Heart left ventricle (tissue), 16 donors: ENCODE results near the gene FAM98C. TPM values are rescaled to one million over a fixed set of nuclear protein-coding genes. Genes with fewer than 3 reads are reported as not detected.

Experiments used
- ATAC-seq, 4 donors: fragments of 200-7000 bp; cut with Tn5 transposase; one replicate each; pipeline ENCODE4 v1.9.1; 2020 to 2022; ENCODE audit warnings: moderate library complexity in 4 of 4, mild to moderate bottlenecking in 3 of 4, moderate number of reproducible peaks in 1 of 4
- DNase-seq, 5 donors: peaks; one replicate each; pipeline ENCODE4 v3.0.0-alpha.2; 2020
- H3K27ac ChIP-seq, 12 donors: fragments of 200-600 bp; sonication (generic) in 4 of 12; one replicate each; pipeline versions ENCODE4 v1.5.0 to v1.8.0; 2016 to 2022; ENCODE audit warnings: mild to moderate bottlenecking in 2 of 12
- H3K27me3 ChIP-seq, 9 donors: fragments of 200-600 bp; sonication (generic) in 2 of 9; one replicate each; pipeline versions ENCODE4 v1.5.1 to v1.8.0; 2016 to 2022; ENCODE audit warnings: mild to moderate bottlenecking in 3 of 9
- H3K36me3 ChIP-seq, 9 donors: fragments of 200-600 bp; sonication (generic) in 2 of 9; one replicate each; pipeline versions ENCODE4 v1.5.0 to v1.8.0; 2018 to 2022; ENCODE audit warnings: mild to moderate bottlenecking in 2 of 9
- H3K4me1 ChIP-seq, 12 donors: fragments of 200-600 bp; sonication (generic) in 4 of 12; one replicate each; pipeline versions ENCODE4 v1.5.0 to v1.8.0; 2016 to 2022; ENCODE audit warnings: mild to moderate bottlenecking in 3 of 12
- H3K4me3 ChIP-seq, 12 donors: fragments of 200-600 bp; sonication (generic) in 4 of 12; one replicate each; pipeline versions ENCODE4 v1.5.0 to v1.8.0; 2017 to 2022; ENCODE audit warnings: mild to moderate bottlenecking in 9 of 12, moderate library complexity in 4 of 12
- H3K9me3 ChIP-seq, 12 donors: fragments of 200-600 bp; sonication (generic) in 4 of 12; one replicate each; pipeline versions ENCODE4 v1.5.0 to v1.8.0; 2016 to 2022; ENCODE audit warnings: mild to moderate bottlenecking in 1 of 12
- CTCF ChIP-seq, 12 donors: fragments of 200-600 bp; sonication (generic) in 4 of 12; IDR thresholded peaks; one replicate each; pipeline versions ENCODE4 v1.5.0 to v1.8.0; 2018 to 2022; ENCODE audit warnings: antibody characterized with exemption in 12 of 12, mild to moderate bottlenecking in 5 of 12
- POLR2A ChIP-seq, 2 donors: fragments of 450-650 bp; IDR thresholded peaks; one replicate each; pipeline ENCODE4 v1.6.1; 2017; ENCODE audit warnings: antibody characterized with exemption in 2 of 2, mild to moderate bottlenecking in 2 of 2, moderate library complexity in 2 of 2
- WGBS, 4 donors: extraction: QIAGEN DNeasy Blood & Tissue Kit in 2 of 4; methylation state at CpG; one replicate each; pipeline versions ENCODE4 v1.1.5 to v1.1.7; 2013 to 2018; 5-methylcytosine and 5-hydroxymethylcytosine counted together
- intact Hi-C, 10 donors: fragments of 100-400 bp; cut with DNase I; formaldehyde crosslinking; loops; one replicate each; pipeline versions ENCODE4 v1.11.1 to v1.14.2; 2022
- polyA plus RNA-seq, 2 donors: library from polyadenylated mRNA; stranded (reverse); fragments of 200-250 nt; gene quantifications; one replicate each; pipeline ENCODE4 v1.2.3, GENCODE V29; 2013
- total RNA-seq, 9 donors: library from RNA; depleted of rRNA in 2 of 9; stranded (reverse); fragments of >200 nt in 2 of 9; fragmentation: NEBNext Ultra II Directional in 3 of 9; extraction: Animal tissue kit (Norgen Biotek cat#: 25700) in 3 of 9; gene quantifications; one replicate each; pipeline versions ENCODE4 v1.1.0 to v1.2.4, GENCODE V29; 2016 to 2023
- donor health status: ischemic (EF 13 %, LVEDD 7.1; RV severe dilation, severe dysfunction).
- donor health status: healthy with polysubstance abuse.
- donor health status: DM: no; HTN: yes; CAD: no.
- donor health status: DM: no; HTN: no; CAD: no.
- donor health status: ischemic (EF 25% LVEDD 6.9; RV normal size, moderate dysfunction).
- donor health status: ischemic (EF 25% LVEDD 5.7; RV mildly dilated, moderate dysfunction).
- donor health status: healthy.
- donor health status: DM: yes; HTN: yes; CAD: no.
- donor health status: ischemic (EF 35%, LVEDD 5.7; RV mildly dilated, moderate dysfunction).
- donor health status: nonischemic (EF 11% LVEDD 7.7; RV severe dilation, severe dysfunction).
- donor health status: DM: yes; HTN: yes; CAD: no.
- donor health status: PGD.
- donor health status: ischemic (EF 29% LVEDD 5.4; RV normal size, mild dysfunction).
- donor health status: nonischemic (EF 23%, LVEDD 6.1; RV moderate dilation, normal function).

The FAM98C gene
- total and polyA plus RNA-seq, 11 donors, result 9.3 to 15.8 (median 11.8) TPM

- TF ChIP-seq POLR2A (IDR thresholded peaks at IDR 0.05), result no peak
- TF ChIP-seq CTCF (IDR thresholded peaks at IDR 0.05), result no peak
- Histone ChIP-seq H3K4me3 (no peak overlapping the region), H3K4me1 (peaks cover 7 to 29% (median 22%) of the 10 kb centered on the region in 12 donors), H3K9me3 (no peaks in the 10 kb centered on the region), H3K27ac (peak overlapping the region in 2 of 12 donors; percentile 3 to 96), H3K36me3 (peaks cover 11 to 58% (median 52%) of the 10 kb centered on the region in 9 donors), H3K27me3 (no peaks in the 10 kb centered on the region)
- WGBS, 4 donors, result 97 to 99% (median 98%) methylated on average over 4 of the region's 4 CpGs
- DNase-seq (no peak), ATAC-seq (no peak)
- intact Hi-C loops, result loop anchor here in 1 of 10 donors (5.0 kb wide), 1 partner anchor 40 kb away; the partner anchor contains the start of gene CATSPERG
These were observed 25.8 kb upstream of the FAM98C start for GRCh38 chr19:38377052-38377451.

DNA sequence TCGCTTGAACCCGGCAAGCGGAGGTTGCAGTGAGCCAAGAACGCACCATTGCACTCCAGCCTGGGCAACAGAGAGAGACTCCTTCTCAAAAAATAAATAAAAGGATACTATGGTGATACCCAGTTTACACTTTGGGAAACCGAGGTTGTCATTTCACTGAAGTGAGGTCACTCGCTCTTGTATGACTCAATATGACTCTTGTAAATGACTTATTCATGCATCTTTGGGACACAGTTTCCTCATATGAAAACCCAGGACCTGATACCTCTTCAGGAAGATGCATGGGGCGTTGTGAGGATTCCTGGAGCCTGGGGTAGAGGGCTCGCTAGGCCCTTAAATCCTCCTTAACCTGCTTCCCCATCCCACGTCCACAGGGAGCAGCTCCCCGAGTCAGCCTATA is 24.0 kb upstream of the FAM98C start:
- no peak for TF ChIP-seq CTCF (IDR thresholded peaks at IDR 0.05)
- TF ChIP-seq POLR2A (IDR thresholded peaks at IDR 0.05), result no peak

DNA sequence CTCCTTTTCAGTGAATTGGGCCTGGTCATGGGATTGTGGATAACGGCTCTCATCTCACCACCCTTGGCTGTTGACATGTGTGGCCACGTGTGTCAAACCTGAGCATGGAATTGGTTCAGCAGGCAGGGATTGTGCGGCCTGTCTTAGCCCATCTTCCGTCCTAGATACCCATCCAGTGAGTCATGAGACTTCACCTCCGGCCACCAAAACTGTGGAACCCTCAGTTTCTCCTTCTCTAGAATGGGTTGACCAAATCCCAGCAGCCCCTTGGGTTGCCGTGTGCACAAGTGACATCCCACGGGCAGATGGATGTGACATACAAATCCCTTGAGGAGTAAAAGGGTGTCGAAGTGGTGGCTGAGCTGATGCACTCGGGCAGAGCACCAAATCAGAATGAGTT is 21.8 kb upstream of the FAM98C start:
- no peaks in the 10 kb centered on the region for H3K9me3 ChIP-seq
- no peak overlapping the region for H3K4me3 ChIP-seq
- peaks cover 11 to 95% (median 86%) of the 10 kb centered on the region in 9 donors for H3K36me3 ChIP-seq
- peaks cover 0 to 23% (median 12%) of the 10 kb centered on the region in 12 donors for H3K4me1 ChIP-seq
- intact Hi-C loops, result no loop called here
- ATAC-seq (no peak), DNase-seq (no peak)
- TF ChIP-seq CTCF (IDR thresholded peaks at IDR 0.05) (no peak), POLR2A (IDR thresholded peaks at IDR 0.05) (no peak)
- WGBS, 4 donors, result 80 to 91% (median 89%) methylated on average over 9 of the region's 9 CpGs
- H3K27me3 ChIP-seq, result peaks cover 0 to 6% (median 0%) of the 10 kb centered on the region in 9 donors
- H3K27ac ChIP-seq, result no peak overlapping the region

More for the DNA sequence above, 24.0 kb upstream of the FAM98C start:
- H3K9me3 ChIP-seq, result no peaks in the 10 kb centered on the region
- no peak overlapping the region for H3K4me3 ChIP-seq
- H3K36me3 ChIP-seq, result peaks cover 11 to 76% (median 70%) of the 10 kb centered on the region in 9 donors
- no peak for DNase-seq
- no peak for ATAC-seq
- intact Hi-C loops, result loop anchor here in 1 of 10 donors (5.0 kb wide), 1 partner anchor 42 kb away; the partner anchor contains the start of gene CATSPERG
- no peak overlapping the region for H3K27ac ChIP-seq
- H3K27me3 ChIP-seq, result no peaks in the 10 kb centered on the region
- peaks cover 7 to 29% (median 21%) of the 10 kb centered on the region in 12 donors for H3K4me1 ChIP-seq
- 93 to 97% (median 95%) methylated on average over 10 of the region's 10 CpGs for WGBS, 4 donors

DNA sequence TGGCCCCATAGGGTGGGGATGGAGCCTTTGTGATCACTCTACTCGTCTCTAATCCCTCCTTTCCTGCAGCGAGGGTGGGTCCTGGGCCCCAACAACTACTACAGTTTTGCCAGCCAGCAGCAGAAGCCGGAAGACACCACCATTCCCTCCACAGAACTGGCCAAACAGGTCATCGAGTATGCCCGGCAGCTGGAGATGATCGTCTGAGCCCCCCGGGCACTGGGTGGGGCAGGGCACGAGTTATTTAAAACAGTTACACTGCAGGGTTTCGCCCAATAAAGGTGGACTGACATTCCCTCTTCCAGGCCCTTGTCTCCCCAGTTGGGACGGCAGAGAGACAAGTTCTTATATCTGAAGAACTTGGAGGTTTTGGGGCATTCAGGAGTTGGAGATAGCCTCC is 19.7 kb upstream of the FAM98C start:
- H3K4me1 ChIP-seq, result peaks cover 0 to 28% (median 16%) of the 10 kb centered on the region in 12 donors
- no peak overlapping the region for H3K27ac ChIP-seq
- peaks cover 0 to 24% (median 0%) of the 10 kb centered on the region in 9 donors for H3K27me3 ChIP-seq
- H3K36me3 ChIP-seq, result peaks cover 11 to 80% (median 69%) of the 10 kb centered on the region in 9 donors
- no peak for ATAC-seq
- intact Hi-C loops, result no loop called here
- no peaks in the 10 kb centered on the region for H3K9me3 ChIP-seq
- TF ChIP-seq CTCF (IDR thresholded peaks at IDR 0.05), result no peak
- WGBS, 4 donors, result 92 to 93% (median 93%) methylated on average over 9 to 10 of the region's 10 CpGs
- DNase-seq, result no peak
- no peak overlapping the region for H3K4me3 ChIP-seq
